Measurements from ENCODE around the gene NEU1.

DNA sequence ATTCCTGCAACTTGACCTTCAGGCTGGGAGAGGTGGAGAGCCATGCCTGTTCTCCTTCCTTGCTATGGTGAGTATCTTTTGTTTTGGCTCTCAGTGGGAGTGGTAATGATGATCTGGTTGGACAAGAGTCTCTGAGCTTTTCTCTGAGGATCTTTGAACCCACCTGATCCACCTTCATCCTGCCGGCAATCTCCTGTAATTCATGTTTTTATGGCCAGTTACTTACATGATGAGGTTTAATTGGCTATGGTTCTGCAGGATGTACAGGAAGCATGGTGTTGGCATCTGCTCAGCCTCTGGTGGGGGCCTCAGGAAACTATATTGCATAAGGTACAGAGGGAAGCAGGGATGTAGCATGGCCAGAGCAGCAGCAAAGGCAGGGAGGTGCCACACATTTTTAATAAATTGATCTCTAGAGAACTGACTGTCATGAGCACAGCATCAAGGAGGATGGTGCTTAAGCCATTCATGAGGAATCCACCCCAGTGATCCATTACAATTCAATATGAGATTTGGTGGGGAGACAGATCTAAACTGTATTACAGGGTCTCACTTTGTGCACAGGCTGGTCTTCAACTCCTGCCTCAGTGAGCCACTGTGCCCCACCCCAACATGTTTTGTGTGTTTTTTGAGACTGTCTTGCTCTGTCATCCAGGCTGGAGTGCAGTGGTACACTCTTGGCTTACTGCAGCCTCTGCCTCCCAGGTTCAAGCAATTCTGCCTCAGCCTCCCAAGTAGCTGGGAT is 25.1 kb downstream of the NEU1 start:
- TF ChIP-seq POLR2AphosphoS5 (IDR thresholded peaks at IDR 0.05; ENCODE audit: low read depth), result peak; percentile 24; the same call in 1 of the 2 replicates
- TF ChIP-seq, protein P1, sequence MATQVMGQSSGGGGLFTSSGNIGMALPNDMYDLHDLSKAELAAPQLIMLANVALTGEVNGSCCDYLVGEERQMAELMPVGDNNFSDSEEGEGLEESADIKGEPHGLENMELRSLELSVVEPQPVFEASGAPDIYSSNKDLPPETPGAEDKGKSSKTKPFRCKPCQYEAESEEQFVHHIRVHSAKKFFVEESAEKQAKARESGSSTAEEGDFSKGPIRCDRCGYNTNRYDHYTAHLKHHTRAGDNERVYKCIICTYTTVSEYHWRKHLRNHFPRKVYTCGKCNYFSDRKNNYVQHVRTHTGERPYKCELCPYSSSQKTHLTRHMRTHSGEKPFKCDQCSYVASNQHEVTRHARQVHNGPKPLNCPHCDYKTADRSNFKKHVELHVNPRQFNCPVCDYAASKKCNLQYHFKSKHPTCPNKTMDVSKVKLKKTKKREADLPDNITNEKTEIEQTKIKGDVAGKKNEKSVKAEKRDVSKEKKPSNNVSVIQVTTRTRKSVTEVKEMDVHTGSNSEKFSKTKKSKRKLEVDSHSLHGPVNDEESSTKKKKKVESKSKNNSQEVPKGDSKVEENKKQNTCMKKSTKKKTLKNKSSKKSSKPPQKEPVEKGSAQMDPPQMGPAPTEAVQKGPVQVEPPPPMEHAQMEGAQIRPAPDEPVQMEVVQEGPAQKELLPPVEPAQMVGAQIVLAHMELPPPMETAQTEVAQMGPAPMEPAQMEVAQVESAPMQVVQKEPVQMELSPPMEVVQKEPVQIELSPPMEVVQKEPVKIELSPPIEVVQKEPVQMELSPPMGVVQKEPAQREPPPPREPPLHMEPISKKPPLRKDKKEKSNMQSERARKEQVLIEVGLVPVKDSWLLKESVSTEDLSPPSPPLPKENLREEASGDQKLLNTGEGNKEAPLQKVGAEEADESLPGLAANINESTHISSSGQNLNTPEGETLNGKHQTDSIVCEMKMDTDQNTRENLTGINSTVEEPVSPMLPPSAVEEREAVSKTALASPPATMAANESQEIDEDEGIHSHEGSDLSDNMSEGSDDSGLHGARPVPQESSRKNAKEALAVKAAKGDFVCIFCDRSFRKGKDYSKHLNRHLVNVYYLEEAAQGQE (IDR thresholded peaks at IDR 0.05; ENCODE audit: insufficient replicate concordance, low read depth), result no peak

Measured in HL-60 (cell line).